GM23248 (cell line): ENCODE measurements around the gene VPS25.

Experiments used
- EZH2 ChIP-seq: fragments of 200-600 bp; sonication (generic); IDR thresholded peaks from 2 replicates; pipeline ENCODE4 v1.6.1; 2018; ENCODE audit warnings: antibody characterized with exemption, mild to moderate bottlenecking; ENCODE audit not compliant: insufficient read depth, poor library complexity, severe bottlenecking
- EZH2phosphoT487 ChIP-seq: fragments of 200-600 bp; sonication (generic); IDR thresholded peaks from 2 replicates; pipeline ENCODE4 v1.6.1; 2018; ENCODE audit warnings: antibody characterized with exemption, moderate library complexity, mild to moderate bottlenecking, low read depth; ENCODE audit not compliant: insufficient read depth

DNA sequence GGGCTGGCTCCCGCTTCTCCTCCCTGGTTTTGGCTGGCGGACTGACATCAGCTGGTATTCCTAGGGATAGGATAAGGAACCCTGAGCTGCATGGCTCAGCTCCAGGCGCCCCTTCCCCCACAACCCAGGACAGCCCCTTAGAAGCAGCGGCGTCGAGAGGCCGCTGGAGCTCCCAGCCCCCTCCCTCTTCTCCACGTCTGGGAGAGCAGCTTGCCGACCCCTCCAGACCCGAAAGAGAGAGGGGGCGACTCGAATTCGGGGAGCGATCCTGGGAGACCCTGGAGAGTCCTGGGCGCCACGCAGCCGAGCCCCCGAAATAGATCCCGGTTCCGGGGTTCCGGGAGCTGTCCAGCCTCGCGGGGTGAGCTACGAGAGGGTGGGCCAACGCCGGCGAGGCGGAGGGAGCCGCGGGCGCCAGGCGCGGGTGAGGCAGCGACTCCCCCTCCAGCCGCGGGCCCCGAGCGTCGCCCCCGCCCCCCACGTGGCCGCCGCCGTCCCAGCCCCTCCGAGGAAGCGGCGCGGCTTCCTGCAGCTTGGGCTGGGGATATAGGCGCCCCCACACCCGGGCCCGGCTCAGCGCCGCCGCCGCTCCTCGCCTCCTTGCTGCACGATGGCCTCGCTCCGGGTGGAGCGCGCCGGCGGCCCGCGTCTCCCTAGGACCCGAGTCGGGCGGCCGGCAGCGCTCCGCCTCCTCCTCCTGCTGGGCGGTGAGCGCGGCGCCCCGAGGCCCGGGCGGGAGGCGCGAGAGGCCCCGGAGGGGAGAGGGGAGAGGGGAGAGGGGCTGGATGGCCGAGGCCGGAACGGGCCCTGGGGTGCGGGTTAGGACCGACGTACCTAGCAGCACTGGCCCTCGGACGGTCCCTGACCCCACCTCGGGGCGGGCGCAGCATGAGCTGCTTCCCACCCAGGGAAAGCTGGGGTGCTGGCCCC is 12.3 kb upstream of the VPS25 start, which contains the start of gene RAMP2:
- TF ChIP-seq EZH2 = no peak
- TF ChIP-seq EZH2phosphoT487 = no peak
